GM12878 (cell line): Measurements from ENCODE around the gene KASH5. TPM values are rescaled to one million over a fixed set of nuclear protein-coding genes. Genes with fewer than 3 reads are reported as not detected.
A peak's percentile ranks its signal among the peaks of the same experiment; 100 is the strongest.

Experiments
- ATAC-seq: fragments of 200-7000 bp; cut with Tn5 transposase; 3 replicates; pipeline ENCODE4 v1.9.1; 2020; ENCODE audit warnings: mild to moderate bottlenecking, moderate library complexity
- BruUV-seq: library from RNA; stranded (reverse); fragments of 400-500 nt; replicated peaks from 2 replicates; lab custom pipeline; 2021; lab: Mats Ljungman, UMichigan
- CTCF ChIA-PET: fragments of 300-600 bp; sonication (Branson Sonifier 250); formaldehyde crosslinking; extraction: SDS; loops from one replicate; lab custom pipeline; 2021; ENCODE audit warnings: inconsistent platforms; lab: Yijun Ruan, JAX
- POLR2A ChIA-PET: fragments of 350-600 bp; formaldehyde crosslinking; extraction: SDS; loops from one replicate; lab custom pipeline; 2021; ENCODE audit warnings: inconsistent platforms; lab: Charles Lee
- RAD21 ChIA-PET: fragments of 300-600 bp; sonication (Branson Sonifier 250); formaldehyde crosslinking; loops from one replicate; lab custom pipeline; 2023; ENCODE audit warnings: antibody characterized with exemption; ENCODE audit not compliant: unreplicated experiment; lab: Charles Lee
- SMC1A ChIA-PET: fragments of 300-600 bp; sonication (Branson Sonifier 250); formaldehyde crosslinking; loops from one replicate; lab custom pipeline; 2023; ENCODE audit not compliant: unreplicated experiment, uncharacterized antibody; lab: Charles Lee
- DNase-seq: peaks from one replicate; pipeline ENCODE4 v3.0.0-alpha.2; 2011; ENCODE audit warnings: low read depth, low spot score
- FAIRE-seq: peaks from 3 replicates; lab custom pipeline; 2011; peaks lifted over from hg19 to GRCh38; lab: Jason Lieb, UNC
- H2AFZ ChIP-seq: 2 replicates; pipeline ENCODE4 v1.6.0; 2011; ENCODE audit warnings: low read depth, low read length, control low read depth; ENCODE audit not compliant: control insufficient read depth
- H3K27ac ChIP-seq: 2 replicates; pipeline ENCODE4 v1.5.1; 2011; ENCODE audit warnings: control low read depth; ENCODE audit not compliant: control insufficient read depth, insufficient read depth
- H3K27me3 ChIP-seq, 2 experiments: replicated peaks in 1 of 2; 2 replicates each; pipeline versions ENCODE4 v1.6.0 to v1.6.1; 2011; ENCODE audit warnings: low read length in 1 of 2; ENCODE audit not compliant: control insufficient read depth in 2 of 2, insufficient read depth in 2 of 2
- H3K36me3 ChIP-seq, 2 experiments: 2 replicates each; pipeline ENCODE4 v1.5.1; 2011; ENCODE audit warnings: low read length in 1 of 2; ENCODE audit not compliant: control insufficient read depth in 2 of 2, insufficient read depth in 2 of 2
- H3K4me1 ChIP-seq: 2 replicates; pipeline ENCODE4 v1.6.1; 2011; ENCODE audit warnings: mild to moderate bottlenecking, low read length, moderate library complexity, mixed read lengths; ENCODE audit not compliant: control insufficient read depth, insufficient read depth
- H3K4me2 ChIP-seq: 2 replicates; pipeline ENCODE4 v1.6.0; 2011; ENCODE audit warnings: control low read depth; ENCODE audit not compliant: control insufficient read depth, insufficient read depth
- H3K4me3 ChIP-seq: fragments of 200-600 bp; sonication (generic); 2 replicates; pipeline ENCODE4 v1.5.1; 2016
- H3K79me2 ChIP-seq: 2 replicates; pipeline ENCODE4 v1.6.0; 2011; ENCODE audit warnings: low read length; ENCODE audit not compliant: control insufficient read depth, insufficient read depth
- H3K9ac ChIP-seq: 2 replicates; pipeline ENCODE4 v1.8.0; 2011; ENCODE audit warnings: low read length, control low read depth, mixed read lengths; ENCODE audit not compliant: control insufficient read depth, insufficient read depth
- H3K9me3 ChIP-seq: replicated peaks from 3 replicates; pipeline ENCODE4 v1.5.1; 2011; ENCODE audit warnings: mild to moderate bottlenecking, low read length; ENCODE audit not compliant: control insufficient read depth, insufficient read depth
- H4K20me1 ChIP-seq: 2 replicates; pipeline ENCODE4 v1.6.0; 2011; ENCODE audit not compliant: control insufficient read depth, insufficient read depth
- NFYB ChIP-seq: IDR thresholded peaks from 2 replicates; pipeline ENCODE4 v1.6.1; 2011; ENCODE audit warnings: low read depth, mild to moderate bottlenecking, low read length, improper control_type of control experiment, moderate library complexity; ENCODE audit not compliant: insufficient read depth
- PBX3 ChIP-seq: IDR thresholded peaks from 2 replicates; pipeline ENCODE4 v1.6.1; 2011; ENCODE audit warnings: mild to moderate bottlenecking, low read depth, low read length, moderate library complexity; ENCODE audit not compliant: insufficient replicate concordance
- SP1 ChIP-seq: IDR thresholded peaks from one replicate; pipeline ENCODE4 v1.6.1; 2011; ENCODE audit warnings: low read depth, low read length
- TARDBP ChIP-seq: IDR thresholded peaks from 2 replicates; pipeline ENCODE4 v1.6.1; 2016; ENCODE audit warnings: borderline replicate concordance
- WGBS: methylation state at CpG from one replicate; pipeline ENCODE4 v1.1.6; 2016; ENCODE audit warnings: low lambda C conversion rate; ENCODE audit not compliant: insufficient replicate concordance, insufficient coverage; ENCODE audit errors: missing lambda C conversion rate; 5-methylcytosine and 5-hydroxymethylcytosine counted together
- in situ Hi-C: fragments of 300-500 bp; cut with MboI; formaldehyde crosslinking; loops from 9 replicates; pipeline ENCODE4 v1.14.3; 2018; ENCODE audit warnings: mixed read lengths
- intact Hi-C: fragments of 100-400 bp; cut with micrococcal nuclease; formaldehyde crosslinking; loops from one replicate; pipeline ENCODE4 v1.14.2; 2022; ENCODE audit not compliant: unreplicated experiment
- polyA plus RNA-seq, 11 experiments: library from polyadenylated mRNA; depleted of rRNA in 4 of 11; unstranded in 6 of 11; stranded (reverse) in 5 of 11; fragments of >200 nt; fragmentation: Nextera tagmentation in 4 of 11; fragmentation: Illumina TruSeq in 1 of 11; extraction: Ambion mirVana in 4 of 11; extraction: Trizol in 1 of 11; gene quantifications; 1 replicate in 1 of 11; 2 replicates in 10 of 11; pipeline versions ENCODE4 v1.2.1 to v1.2.3, GENCODE V29; 2011 to 2016; ENCODE audit warnings: inconsistent platforms in 2 of 11, missing spikeins in 2 of 11, low read depth in 1 of 11
- total RNA-seq, 4 experiments: library from RNA; depleted of rRNA in 3 of 4; stranded (reverse); fragments of >200 nt in 3 of 4; fragmentation: Illumina TruSeq in 1 of 4; extraction: Trizol in 1 of 4; gene quantifications; 2 replicates each; pipeline versions ENCODE4 v1.2.1 to v1.2.3, GENCODE V29; 2013 to 2021
- TF ChIP-seq, protein P1 (sequence below): fragments of 450-650 bp; IDR thresholded peaks from 2 replicates; pipeline ENCODE4 v1.6.1; 2016; ENCODE audit warnings: mild to moderate bottlenecking

The KASH5 gene
- total and polyA plus RNA-seq, 10 of the 15 experiments (the other 5 are each of a cell fraction or from before 2014, with no cell fraction given) = 0.03 to 0.06 (median 0.05) TPM; not detected in 7

GRCh38 chr19:49434907-49435583 is 47.0 kb downstream of the KASH5 start:
- RAD21 ChIA-PET = interaction anchor here (1.1 kb wide), 1 partner anchor 43 kb away, joined by 4 read pairs; no protein-coding TSS in a partner anchor
- 70% methylated on average over 18 of the region's 18 CpGs for WGBS

More at GRCh38 chr19:49434907-49435583, 47.0 kb downstream of the KASH5 start:
- no peak overlapping the region for H3K4me2 ChIP-seq
- CTCF ChIA-PET = interaction anchor here (0.6 to 2.2 kb wide), 6 partner anchors 8 to 208 kb away, joined by 3 to 8 read pairs (median 4); partner anchors contain the start of genes FLT3LG and GFY
- H3K9ac ChIP-seq = no peak overlapping the region
- no peaks in the 10 kb centered on the region for H3K36me3 ChIP-seq
- no peaks in the 10 kb centered on the region for H3K4me1 ChIP-seq
- TF ChIP-seq PBX3 = peak; percentile 22
- TF ChIP-seq NFYB = peak; percentile 73
- TF ChIP-seq SP1 = peak; percentile 45
- no peak for TF ChIP-seq TARDBP
- TF ChIP-seq, protein P1, sequence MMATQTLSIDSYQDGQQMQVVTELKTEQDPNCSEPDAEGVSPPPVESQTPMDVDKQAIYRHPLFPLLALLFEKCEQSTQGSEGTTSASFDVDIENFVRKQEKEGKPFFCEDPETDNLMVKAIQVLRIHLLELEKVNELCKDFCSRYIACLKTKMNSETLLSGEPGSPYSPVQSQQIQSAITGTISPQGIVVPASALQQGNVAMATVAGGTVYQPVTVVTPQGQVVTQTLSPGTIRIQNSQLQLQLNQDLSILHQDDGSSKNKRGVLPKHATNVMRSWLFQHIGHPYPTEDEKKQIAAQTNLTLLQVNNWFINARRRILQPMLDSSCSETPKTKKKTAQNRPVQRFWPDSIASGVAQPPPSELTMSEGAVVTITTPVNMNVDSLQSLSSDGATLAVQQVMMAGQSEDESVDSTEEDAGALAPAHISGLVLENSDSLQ = peak; percentile 68
- peaks cover 4 to 14% of the 10 kb centered on the region in 2 experiments; a peak in 3 of 4 replicates for H3K27me3 ChIP-seq
- in situ Hi-C loops = loop anchor here (5.0 kb wide), 1 partner anchor 43 kb away; no protein-coding TSS in a partner anchor
- FAIRE-seq (no peak), DNase-seq (no peak), ATAC-seq (no peak)
- no peak overlapping the region for H3K4me3 ChIP-seq
- POLR2A ChIA-PET = no interaction called here
- intact Hi-C loops = no loop called here
- no peak overlapping the region for H2AFZ ChIP-seq
- H3K79me2 ChIP-seq = no peaks in the 10 kb centered on the region
- H4K20me1 ChIP-seq = no peaks in the 10 kb centered on the region
- BruUV-seq = no TSS peak
- no peaks in the 10 kb centered on the region for H3K9me3 ChIP-seq
- no peak overlapping the region for H3K27ac ChIP-seq
- SMC1A ChIA-PET = interaction anchor here (0.8 to 1.3 kb wide), 3 partner anchors 39 to 66 kb away, joined by 3 read pairs; no protein-coding TSS in a partner anchor
